GM21447 (cell line): ENCODE measurements around the gene FDXR.

ENCODE experiments used
- ATAC-seq: cut with Tn5 transposase; IDR thresholded peaks from one replicate; pipeline ENCODE4 v1.9.1; 2021; ENCODE audit not compliant: unreplicated experiment

FDXR gene

DNA sequence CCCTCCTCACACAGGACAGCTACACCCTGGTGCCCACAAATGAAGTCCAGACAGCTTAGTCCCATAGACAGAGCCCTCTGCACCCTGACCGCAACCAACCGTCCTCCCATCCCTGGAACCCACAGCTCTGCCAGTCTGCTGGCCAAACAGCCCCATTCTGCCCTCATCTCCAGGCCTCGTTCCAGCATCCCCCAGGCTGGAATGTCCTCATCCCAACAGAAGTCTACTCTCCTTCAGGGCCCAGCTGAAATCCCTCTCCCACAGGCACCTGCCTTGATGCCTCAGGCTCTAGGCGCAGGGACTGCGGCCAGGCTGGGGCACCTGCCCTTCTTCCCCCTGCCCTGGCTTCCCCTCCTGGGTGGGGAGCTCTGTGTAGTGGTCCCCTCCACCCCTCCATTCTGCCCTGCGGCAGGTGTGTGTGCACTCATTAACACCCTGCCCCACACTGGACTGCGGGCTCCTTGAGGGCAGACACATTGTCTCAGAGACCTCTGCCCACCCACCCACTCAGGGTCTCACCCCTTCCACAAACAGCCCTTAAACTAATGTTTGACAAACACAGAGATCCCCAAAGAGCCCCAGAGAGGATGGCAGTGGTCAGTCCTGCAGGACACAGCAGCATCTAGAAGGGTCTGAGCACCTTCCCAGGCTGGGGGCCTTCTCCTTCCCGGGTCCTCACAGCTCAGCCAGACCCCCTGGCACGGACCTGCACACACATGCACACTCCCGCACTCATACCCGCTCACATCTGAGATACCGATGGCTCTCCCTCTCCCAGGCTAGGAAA lies 13.9 kb downstream of the FDXR start:
- ATAC-seq: no peak

DNA sequence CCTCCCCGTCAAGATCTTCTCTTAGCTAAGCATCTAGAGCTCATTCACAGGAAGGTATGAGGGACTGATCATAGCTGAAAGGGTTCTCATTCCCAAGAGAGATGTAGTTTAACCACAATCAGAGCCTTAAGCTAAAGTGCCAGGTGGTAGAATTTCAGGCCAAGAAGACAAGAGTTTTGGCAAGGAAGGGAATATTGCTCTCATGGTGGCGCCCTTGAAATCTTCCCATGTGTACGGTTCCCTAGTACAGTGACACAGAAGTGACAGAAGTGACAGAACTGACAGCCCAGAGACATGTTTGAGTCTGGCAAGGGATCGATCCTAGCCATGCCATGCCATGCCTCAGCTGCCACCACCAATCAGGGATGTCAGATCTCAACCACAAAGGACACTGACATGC lies 15.6 kb downstream of the FDXR start:
- ATAC-seq: no peak

DNA sequence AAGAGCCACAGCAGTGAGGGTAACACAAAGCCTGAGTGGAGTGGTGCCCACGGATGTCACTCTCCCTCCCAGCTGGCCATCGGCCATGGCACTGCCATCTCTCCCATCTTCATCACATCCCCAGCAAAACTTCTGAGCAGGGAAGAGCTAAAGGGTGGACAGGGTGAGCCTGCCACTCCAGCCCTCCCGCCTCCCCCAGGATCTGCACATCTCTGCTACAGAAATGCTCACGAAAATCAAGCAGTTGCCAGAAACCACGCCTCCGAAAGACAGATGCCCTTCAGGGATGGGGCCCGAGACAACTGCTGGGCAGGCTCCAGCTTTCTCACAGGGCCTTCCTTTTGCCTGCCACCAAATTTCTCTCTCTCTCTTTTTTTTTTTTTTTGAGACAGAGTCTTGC lies 16.7 kb downstream of the FDXR start:
- ATAC-seq: no peak

DNA sequence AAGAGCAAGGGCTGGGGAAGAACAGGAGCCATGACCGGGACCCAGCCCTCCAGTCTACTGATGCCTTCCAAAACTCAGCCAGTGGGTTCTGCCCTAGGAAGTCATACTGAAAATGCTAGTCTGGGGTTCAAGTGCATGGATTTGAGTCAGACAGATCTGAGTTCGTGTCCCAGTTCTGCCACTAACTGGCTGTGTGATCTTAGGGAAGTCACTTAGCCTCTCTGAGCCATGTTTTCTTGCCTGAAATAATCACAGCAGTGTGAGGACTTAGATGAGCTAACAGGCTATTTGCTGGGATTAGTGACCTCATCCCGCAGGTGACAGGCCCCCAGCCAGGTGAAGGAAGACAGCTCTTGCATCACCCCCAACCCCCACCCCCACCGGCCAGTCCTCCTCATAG lies 17.5 kb downstream of the FDXR start:
- ATAC-seq: no peak

DNA sequence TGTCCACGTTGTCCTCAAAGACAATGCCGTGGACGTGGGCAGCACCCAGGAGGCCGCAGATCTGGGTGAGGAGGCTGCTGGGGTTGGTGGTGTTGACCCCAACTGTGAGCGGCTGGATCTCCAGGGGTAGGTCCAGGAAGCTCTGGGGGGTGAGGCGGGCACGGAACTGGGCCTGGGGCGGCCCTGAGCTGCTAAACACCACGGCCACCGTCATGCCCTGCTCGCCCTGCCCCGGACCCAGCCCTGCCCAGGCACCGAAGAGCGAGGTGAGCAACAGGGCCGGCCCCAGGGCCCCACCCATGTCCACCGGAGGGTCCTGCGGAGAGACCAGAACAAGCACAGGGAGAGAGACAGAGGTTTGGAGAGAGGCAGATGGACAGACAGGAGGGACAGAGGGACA lies 18.0 kb downstream of the FDXR start:
- ATAC-seq: no peak

DNA sequence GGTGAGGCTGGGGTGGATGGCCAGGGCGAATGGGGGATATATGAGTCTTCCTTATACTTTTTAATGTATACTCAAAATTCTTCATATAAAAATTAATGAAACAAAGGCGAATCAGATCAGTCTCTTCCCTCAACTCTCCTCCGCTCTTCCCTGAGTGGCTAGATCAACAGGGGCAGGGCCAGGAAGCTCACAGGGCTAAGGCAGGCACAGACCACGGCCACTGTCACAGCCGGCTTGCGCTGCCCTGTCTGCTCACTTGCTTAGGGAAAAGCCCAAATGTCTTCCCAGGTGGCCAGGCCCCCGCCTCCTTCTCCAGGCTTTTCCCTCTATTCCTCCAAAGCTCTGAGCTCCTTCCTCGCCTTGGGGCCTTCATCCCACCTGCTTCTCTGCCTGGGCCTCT lies 19.1 kb downstream of the FDXR start:
- ATAC-seq: no peak

DNA sequence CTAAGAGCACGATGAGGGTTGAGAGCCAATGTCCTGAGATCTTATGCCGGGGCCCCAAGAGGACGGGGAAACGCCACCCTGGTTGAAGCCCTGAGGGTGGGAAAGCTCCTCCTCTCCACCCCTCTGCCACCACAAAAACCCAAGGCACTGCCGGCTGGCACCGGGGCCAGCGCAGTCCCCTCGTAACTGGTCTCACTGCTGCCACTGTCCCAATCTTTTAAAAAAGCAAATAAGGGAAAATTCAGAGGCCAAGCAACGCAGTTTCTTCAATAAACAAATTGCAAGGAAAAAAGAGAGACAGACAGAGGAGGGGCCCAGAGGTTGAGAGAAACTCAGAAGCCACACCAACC lies 19.8 kb downstream of the FDXR start:
- ATAC-seq: no peak

DNA sequence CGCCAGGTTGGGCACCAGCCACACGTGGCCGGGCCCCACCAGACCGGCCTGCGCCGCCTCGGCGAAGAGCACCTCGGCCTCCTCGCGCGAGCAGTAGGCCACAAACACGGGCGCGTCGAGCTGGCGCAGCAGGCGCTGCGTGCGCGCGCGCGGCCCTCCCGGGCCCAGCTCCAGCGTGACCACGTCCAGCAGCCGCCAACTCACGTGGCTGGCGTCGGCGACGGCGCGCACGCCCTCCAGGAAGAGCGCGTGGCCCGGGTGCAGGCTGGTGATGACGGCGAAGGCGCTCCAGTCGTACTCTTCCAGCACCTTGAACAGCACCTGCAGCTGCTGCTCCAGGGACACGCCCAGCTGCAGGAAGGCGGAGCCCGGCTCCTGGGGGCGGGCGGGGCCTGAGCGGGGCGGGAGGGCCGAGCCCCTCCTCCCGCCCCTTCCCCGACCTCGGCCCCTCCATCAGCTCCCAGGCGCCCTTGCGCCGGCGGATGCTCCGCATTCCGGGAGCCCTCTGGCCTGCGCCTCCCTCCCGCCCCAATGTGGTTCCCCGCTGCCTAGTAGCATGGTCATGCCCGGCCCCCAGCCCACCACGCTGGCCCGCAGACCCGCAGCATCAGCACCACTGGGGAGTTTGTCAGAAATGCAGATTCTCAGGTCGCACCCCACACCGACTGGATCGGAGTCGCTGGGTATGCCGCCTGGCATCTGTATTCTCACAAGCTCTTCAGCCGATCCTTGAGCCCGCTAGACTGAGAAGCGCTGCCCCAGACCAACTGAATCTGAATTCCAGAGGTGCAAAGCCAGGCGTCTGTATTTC lies 20.4 kb downstream of the FDXR start:
- no peak for ATAC-seq

DNA sequence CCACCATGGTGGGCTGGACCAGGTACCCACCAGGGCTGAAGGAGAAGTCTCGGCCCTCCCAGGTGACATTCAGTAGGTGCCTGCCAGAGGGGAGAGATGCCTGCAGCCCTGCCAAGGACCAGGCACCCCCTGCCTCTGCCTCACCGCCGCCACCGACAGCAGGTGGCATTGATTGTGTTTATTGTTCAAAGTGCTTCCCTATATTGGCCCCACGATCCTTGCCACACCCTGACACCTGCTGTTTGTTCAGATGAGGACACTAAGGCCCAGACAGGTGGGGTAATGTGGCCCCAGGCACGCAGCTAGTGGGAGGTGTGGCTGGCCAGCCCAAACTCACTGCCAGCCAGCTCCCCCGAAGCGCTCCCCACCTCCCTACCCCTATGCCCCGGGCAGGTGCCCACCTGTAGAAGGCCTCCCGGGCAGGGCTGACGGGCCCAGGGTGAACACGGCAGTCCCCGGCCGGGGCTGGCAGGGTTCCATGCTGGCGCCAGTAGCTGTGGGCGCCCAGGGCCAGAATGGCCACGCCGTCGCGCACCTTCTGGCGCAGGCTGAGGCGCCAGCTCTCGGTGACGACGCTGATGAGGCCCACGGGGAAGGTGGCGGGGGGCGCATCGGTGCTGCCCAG lies 21.1 kb downstream of the FDXR start:
- ATAC-seq: no peak

DNA sequence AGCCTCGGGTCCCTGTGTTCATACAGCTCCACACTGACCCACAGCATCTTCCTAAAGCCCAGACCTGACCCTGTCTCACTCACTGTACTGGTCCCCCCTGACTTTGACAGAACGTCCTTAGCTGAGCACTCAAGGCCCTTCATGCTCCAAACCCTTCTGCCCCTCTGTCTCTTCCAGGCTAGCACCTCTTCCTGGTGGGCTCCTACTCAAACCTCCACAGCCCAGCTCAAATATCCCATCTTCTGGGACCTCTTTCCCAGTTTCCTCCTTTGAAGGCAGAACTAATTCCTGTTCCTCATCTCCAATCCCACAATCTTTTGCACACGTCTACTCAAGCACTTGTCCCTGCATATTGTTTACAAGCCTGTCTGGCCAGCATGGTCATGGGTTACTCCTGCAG lies 21.9 kb downstream of the FDXR start:
- ATAC-seq: no peak

DNA sequence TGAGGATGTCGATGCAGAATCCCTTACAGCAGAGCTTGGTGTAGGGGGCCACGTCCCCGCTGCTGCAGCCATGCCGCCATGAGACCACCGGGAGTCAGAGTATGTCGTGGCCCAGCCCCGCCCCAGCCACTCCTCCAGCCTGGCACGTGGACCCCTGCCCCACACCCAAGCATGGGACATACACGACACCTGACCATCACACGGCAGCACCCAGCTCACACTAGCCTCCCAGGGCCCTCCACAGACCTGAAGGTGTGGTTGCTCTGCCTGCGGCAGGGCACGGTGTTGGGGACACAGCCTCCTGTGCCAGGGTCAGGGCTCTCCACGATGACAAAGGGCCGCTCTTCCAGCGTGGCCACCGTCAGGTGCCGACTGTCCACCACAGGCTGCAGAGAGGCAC lies 22.5 kb downstream of the FDXR start:
- no peak for ATAC-seq

DNA sequence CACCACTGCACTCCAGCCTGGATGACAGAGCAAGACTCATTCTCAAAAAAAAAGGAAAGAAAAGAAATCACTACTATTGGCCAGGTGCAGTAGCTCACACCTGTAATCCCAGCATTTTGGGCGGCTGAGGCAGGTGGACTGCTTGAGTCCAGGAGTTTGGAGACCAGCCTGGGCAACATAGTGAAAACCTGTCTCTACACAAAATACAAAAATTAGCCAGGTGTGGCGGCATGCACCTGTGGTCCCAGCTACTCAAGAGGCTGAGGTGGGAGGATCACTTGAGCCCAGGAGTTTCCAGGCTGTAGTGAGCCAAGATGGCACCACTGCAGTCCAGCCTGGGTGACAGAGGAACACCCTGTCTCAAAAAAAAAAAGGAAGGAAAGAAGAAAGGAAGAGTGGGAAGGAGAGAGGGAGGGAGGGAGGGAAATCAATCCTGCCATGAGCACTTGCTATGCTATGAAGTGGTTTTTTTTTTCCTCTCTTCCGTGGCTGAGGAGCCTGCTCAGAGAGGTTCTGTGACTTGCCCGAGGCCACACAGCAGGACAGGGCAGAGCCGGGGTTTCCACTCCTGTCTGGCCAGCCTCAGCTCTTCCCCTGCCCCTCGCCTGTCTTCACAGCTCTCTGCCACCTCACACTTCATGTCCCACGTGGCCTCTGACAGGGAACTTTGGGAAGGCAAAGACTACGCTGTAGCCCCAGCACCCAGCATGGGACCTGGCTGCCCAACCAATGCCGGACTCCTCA lies 24.0 kb downstream of the FDXR start:
- no peak for ATAC-seq

DNA sequence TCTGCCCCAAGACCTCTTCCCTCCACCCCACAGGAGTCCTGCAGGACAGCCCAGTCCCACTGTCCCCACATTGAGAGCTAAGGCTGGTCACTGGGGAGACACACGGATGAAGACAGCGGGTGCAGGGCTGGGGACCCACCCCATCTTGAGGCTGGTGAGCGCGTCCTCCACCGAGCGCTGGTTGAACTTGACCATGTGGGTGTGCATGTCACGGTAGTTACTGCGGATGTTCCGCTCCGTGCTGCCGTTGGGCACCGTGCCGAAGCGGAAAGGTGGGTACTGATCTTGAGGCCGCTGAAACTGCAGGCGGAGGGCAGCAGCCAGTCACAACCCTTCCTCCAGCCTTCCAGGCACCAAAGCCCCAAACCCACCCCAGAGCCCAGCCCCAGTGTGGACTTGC lies 26.2 kb downstream of the FDXR start:
- no peak for ATAC-seq

DNA sequence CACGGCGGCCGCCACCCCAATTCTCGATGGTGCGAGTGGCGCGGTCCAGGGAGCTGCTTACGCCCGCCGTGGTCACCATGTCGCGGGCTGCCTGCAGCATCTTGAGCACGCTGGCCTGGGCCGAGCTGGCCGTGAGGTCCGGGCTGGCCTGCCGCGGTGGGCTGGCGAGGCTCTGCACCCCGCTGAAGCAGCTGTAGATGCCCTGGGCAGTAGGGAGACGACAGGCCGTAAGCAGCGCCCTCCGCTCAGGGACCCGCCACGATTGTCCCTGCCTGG lies 29.5 kb downstream of the FDXR start:
- ATAC-seq: no peak

DNA sequence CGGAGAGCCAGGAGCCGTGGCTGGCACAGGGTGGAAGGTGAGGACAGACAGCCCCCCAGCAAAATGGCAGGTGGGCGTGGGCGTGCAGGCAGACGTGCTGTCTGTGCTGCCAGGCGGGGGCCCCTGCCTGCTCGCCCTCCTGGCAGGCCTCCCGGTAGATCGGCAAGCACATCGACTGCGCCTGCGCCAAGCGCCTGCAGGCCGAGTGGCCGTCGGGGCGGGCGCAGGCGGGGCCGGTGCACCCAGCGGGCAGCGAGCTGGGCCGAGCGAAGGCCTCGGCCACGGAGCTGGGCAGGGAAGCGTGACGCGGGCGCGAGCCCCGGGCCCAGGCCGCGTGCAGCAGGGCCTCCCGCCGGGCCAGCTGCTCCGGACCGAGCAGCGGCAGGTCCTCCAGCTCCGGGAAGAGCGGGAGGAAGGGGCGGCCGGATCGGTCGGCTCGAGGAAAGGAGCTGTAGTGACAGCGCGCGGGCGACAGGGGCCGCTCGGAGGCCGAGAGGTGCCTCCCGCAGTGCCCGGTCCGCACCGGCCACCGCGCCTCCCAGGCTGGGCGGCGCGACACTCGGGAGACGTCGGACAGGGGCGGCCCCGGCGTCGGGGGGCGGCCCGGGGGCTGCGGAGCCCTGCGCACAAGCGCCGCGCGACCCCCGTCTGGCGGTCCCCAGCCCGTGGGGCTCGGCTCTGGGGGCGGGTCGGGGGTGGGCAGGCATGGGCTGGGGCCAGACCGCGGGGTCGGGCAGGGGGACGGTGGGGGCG lies 30.0 kb downstream of the FDXR start:
- no peak for ATAC-seq

DNA sequence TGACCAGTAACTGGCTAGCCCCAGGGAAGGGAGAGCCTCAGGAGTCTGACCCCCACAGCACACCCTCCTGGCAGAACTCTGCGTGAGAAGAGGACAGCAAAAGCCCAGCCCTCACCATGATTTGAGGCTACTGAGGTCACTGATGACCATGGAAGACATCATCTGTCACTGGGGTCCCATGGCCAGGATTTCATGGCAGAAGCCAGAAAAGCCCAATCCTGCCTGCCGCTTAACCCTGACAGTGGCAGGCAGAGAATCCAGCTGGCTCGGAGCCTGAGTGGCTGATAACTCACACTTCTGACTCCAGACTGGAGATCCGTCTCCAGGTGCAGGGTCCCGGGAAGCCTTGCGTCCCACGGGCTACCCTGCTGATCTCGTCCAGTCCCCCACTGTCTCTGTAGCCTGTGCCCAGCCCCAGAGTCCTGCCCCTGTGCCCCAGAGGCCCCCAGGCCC lies 30.6 kb downstream of the FDXR start:
- no peak for ATAC-seq

DNA sequence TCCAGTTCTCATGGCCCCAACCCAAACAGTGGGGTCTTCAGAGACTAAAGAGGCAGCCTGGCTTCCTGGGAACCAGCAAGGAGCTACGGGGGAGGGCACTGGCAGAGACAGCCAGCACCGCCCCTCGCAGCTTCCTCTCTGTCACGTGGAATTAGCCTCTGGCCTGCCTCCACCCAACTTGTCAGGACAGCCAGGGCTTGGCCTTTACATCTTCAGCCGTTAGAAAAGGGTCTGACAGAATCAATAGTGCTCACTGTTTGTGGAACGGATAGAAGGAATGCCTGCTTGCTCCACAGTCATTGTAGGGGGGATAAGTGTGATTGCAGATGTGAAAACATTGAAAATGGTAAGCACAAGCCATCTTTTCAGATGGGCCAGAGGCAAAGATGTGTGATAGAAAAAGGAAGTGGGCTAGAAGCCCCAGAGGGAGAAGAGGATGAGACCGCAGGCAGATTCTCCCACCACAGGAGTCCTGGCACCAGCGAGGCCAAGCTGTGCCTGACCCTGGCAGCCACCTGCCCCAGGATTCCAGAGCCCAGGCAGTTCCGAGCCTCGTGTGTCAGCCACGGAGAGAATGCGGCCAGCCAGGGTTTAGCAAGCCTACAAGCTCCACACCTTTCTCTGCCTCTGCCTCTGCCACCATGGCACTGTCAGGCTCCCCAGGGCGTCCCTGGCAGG lies 31.7 kb downstream of the FDXR start:
- no peak for ATAC-seq

DNA sequence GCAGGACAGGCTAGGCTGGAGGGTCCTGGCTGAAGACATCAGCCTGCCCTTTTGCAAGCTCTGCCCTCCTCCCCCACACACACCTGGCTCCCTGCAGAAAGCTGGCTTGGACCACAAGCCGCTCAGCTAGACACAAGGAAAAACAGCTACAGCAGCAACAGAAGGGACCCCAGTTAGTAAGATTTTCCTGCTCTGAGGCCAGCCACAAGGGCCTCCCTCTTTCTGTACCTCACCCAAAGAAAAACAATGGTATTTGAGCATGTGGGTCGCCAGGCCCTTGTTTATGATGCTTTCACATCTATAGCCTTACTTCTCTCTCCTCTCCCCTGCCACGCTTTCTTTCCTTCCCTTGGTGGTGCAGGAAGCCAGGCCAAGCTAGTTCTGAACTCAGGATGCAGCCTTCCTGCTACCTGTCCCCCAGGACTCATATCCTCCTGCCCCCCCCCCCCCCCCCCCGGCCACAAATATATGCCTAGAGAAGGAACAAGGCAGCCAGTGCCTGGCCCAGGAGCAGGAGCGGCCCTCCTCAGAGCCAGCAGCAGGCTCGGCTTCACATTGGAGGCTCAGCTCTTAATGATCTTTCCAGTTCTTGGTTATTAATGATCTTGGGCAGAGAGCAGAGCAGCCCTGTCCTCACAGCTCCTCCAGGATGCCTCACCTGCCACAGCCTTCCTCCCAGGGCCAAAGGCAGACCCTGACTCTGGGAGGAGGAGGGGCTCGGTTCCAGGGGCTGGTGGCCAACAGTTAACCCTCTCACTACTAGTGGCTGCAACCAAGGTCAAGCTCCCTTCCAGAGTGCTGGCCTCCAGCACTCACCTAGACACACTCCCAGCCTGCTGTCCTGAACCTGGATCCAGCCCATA lies 32.6 kb downstream of the FDXR start:
- no peak for ATAC-seq

DNA sequence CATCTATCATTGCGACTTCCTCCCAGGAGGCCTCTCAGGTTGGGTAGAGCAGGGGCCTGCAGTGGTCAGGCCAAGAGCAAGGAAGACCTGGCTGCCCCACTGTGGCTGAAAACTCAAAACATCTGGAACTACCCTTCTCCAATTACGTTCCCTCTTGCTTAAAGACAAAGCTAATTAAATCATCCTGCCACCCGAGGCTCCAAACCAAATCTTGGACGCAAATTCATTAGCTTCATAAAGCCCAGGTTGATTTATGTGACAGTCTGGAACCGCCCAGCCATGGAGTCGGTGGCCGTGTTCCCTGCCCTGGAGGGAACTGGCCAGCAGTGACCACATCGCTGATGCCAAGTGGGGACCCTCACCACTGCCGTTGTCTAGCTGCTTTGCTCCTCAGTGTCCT lies 34.5 kb downstream of the FDXR start:
- ATAC-seq: no peak
